CD4-positive, alpha-beta T cell treated with Interleukin-6 at 100 ng/mL for 8 hours (primary cell): ENCODE measurements around the gene RIPK3.

Experiments used
- DNase-seq: peaks from one replicate; pipeline ENCODE4 v3.0.0-alpha.2; 2020; ENCODE audit warnings: mixed read lengths, low spot score

Gene RIPK3

DNA sequence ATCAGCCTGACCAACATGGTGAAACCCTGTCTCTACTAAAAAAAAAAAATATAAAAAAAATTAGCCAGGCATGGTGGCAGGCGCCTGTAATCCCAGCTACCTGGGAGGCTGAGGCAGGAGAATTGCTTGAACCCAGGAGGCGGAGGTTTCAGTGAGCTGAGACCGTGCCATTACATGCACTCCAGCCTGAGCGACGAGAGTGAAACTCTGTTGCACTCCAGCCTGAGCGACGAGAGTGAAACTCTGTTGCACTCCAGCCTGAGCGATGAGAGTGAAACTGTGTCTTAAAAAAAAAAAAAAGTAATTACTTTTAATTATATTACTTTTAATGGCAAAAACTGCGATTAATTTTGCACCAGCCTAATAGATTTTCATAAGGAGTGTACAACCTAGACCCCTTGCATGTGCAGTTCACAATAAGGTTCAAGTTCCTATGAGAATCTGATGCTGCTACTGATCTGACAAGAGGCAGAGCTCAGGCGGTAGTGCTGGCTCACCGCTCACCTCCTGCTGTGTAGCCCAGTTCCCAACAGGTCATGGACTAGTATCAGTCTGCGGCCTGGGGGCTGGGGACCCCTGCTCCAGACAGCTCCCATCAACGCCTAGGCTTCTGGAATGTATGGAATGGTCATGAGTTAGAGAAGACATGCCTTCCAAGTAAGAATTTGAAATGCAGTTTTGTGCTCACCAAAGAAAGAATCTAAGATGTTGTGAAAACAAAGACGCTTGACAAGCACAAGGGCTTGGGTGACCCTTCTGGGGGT is 18.4 kb downstream of the RIPK3 start:
- DNase-seq, result no peak

DNA sequence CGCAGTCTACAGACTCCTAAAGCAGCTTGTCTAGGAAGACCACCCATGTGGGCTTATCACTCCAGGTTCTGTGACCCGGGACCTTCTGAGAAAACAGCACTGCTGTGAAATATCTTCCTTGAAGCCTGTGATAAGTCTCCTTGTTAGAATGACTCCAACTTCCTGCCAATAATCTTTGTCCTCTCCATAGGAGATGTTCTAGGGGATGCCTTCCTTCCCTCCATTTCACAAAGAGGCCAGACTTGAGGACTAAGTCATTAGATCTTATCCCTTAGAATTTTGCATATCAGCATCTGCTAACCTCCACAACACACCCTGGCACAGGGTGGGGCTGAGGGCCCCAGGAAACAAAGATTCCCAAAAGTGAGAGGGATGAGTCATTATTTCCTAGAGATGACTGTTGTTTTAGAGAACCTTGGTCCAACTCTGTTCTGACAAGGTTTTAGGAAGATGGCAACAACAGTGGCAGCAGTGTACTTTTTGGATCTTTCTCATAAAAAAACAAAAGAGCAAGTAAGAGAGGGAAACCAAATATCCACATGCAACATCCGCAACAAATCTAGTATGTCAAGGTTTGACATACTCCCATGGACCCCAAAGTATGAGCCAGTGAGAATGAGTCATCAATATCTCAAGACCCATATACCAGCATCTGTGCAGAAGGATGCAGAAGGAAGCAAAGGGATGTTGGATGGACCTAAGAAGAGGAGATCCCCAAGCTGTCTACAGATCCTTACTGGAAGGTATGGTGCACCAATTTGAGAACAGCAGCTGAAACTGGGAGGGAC is 22.5 kb downstream of the RIPK3 start:
- no peak for DNase-seq

DNA sequence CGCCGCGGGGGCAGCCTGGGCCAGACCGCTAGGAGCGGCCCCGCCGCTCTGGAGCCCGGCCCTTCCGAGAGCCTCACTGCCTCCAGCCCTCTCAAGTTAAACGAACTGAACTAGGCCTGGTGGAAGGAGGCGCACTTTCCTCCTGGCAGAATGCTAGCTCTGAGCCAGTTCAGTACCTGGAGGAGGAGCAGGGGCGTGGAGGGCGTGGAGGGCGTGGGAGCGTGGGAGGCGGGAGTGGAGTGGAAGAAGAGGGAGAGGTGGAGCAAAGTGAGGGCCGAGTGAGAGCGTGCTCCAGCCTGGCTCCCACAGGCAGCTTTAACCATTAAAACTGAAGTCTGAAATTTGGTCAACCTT is 23.2 kb downstream of the RIPK3 start:
- no peak for DNase-seq

DNA sequence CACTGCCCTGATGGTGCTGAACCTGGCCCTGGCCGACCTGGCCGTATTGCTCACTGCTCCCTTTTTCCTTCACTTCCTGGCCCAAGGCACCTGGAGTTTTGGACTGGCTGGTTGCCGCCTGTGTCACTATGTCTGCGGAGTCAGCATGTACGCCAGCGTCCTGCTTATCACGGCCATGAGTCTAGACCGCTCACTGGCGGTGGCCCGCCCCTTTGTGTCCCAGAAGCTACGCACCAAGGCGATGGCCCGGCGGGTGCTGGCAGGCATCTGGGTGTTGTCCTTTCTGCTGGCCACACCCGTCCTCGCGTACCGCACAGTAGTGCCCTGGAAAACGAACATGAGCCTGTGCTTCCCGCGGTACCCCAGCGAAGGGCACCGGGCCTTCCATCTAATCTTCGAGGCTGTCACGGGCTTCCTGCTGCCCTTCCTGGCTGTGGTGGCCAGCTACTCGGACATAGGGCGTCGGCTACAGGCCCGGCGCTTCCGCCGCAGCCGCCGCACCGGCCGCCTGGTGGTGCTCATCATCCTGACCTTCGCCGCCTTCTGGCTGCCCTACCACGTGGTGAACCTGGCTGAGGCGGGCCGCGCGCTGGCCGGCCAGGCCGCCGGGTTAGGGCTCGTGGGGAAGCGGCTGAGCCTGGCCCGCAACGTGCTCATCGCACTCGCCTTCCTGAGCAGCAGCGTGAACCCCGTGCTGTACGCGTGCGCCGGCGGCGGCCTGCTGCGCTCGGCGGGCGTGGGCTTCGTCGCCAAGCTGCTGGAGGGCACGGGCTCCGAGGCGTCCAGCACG is 23.8 kb downstream of the RIPK3 start:
- no peak for DNase-seq

DNA sequence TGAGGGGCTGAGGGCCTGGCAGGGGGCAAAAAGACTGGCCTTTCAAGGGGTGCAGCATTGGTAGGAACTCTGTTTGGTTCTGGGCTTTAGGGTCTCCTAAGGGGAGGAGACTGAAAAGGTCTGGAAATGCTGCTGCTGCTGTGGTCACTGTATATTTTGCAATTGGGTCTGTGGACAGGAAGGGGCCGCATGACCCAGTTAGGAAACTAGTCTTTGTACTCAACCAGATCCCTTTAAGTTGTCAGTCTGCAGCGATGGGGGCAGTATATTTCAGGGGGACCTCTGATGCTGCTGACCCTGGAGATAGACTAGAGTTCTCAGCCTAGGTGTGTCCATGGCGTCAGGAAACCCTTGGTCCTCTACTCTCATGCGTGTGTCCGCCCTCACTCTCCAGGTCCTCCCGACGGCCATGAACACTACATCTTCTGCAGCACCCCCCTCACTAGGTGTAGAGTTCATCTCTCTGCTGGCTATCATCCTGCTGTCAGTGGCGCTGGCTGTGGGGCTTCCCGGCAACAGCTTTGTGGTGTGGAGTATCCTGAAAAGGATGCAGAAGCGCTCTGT is 24.5 kb downstream of the RIPK3 start:
- DNase-seq, result no peak

DNA sequence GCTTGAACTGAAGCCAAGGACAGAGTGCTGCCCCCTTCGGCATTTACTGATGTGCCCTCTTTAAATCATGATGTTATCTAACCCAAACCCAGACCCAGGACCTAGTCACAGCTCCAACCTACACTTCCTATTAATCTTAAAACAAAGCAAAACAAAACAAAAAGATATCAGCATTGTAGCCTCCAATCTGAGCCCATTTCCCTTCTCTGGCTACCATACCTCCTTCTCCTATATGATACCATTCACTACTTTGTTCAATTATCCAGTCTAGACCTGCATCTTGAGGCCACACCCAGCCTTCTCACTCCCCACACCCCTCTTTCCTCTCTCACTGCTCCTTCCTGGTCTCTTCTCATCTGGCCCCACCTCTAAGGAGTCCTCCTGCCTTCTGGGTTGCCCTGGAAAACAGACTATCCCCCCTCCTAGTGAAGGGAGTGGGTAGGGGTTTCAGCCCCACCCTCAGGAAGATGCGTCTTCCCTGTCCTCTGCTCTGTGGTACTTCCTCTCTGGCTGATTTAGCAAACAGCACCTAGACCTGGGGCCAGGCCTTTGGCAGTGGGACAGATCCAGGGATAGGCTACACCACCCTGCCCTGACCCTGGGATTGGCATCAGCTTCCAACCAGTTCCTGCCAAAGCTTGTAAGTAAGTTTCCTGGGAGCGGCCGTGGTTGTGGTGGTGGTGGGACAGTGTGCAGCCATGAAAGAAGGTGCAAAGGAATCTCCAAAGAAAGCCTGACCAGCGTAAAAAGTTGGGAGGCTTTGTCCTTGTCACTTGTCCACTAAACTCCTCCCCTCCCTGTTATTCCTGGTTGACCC is 25.2 kb downstream of the RIPK3 start:
- DNase-seq, result no peak

DNA sequence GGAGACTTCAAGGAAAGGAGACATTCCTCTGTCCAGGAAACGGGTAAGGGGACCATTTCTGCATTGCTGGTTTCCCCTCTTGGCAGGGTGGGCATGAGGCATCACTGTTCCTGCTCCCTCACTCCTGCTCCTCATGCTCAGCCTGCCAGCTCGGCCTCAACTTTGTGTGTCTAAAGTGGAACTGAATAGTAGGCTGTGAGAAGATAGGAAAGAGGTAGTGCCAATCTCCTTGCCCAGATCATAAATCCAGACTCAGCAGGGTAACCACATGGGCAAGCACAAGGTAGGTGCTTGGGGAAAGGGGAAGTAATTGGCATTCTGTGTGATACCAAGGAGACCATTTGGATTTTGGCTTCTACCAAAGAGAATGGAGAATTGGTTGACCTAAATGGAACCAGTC is 25.9 kb downstream of the RIPK3 start:
- no peak for DNase-seq

DNA sequence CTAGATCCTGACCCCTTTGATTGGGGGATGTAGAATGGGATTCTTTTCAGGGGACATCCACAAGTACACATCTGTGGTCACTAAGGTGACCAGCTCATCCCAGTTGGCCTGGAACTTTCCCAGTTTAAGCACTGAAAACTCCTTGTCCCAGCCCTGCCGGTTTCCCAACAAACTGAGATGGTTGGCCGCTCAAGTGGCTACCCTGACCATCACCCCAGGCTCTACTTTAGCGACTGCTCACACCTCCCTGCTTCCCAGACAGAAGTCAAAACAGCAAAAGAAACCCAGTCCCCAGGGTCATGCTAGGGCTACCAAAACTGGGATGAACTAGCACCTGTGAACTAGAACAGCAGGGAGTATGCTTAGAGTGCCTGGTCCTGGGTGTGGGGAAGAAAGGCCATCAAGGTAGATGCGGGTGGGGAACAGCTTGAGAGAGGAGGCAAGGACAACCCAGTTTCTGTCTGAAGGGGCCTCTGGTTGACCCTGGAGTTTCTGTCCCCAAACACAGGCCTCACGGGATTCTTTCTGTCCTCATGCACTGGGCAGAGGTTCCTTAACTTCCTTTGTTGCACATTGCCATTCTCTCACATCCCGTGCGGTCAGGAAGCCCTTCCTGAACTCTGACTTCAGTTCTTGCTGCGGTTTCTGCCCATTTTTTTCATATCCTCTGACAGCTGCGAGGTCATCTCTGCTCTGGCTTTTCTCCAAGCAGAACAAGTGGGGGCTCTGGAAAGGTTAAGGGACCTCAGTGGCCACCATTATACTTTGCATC is 26.9 kb downstream of the RIPK3 start:
- DNase-seq, result peak; percentile 56

DNA sequence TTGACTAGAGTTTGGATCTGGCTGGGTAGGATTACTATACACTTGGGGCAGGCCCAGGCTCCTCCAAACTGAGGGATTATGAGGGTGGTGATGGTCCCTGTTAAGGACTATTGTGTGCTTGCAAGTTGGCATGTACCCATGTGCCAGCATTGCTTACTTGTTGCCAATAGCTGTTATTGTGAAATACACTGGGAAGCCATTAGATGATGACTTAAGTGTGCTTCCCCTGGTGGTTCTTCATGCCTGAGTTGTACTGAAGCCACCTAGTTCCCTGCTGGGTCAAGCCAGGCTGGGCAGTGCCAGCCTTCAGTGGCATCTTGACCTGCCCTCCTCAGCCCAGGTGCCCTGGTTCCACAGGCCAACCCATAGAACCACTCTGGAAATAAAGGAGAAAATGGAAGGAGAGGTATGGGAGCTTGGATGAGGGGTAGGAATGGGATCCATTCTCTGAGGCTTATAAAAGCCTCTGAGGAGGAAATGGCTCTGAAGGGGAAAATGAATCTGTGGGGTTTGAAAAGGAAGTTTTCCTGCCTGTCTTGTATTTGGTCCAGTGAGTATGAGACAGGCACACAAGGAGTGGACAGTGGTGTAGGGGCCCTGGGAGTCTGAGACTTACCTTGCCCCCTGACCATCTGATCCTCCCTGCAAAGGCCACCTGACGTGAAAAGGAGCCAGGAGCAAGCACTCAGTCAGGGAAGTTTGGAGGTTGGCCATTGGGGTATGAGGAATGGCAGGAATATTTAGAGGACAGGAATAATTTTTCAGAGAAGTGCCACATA is 27.8 kb downstream of the RIPK3 start:
- no peak for DNase-seq

DNA sequence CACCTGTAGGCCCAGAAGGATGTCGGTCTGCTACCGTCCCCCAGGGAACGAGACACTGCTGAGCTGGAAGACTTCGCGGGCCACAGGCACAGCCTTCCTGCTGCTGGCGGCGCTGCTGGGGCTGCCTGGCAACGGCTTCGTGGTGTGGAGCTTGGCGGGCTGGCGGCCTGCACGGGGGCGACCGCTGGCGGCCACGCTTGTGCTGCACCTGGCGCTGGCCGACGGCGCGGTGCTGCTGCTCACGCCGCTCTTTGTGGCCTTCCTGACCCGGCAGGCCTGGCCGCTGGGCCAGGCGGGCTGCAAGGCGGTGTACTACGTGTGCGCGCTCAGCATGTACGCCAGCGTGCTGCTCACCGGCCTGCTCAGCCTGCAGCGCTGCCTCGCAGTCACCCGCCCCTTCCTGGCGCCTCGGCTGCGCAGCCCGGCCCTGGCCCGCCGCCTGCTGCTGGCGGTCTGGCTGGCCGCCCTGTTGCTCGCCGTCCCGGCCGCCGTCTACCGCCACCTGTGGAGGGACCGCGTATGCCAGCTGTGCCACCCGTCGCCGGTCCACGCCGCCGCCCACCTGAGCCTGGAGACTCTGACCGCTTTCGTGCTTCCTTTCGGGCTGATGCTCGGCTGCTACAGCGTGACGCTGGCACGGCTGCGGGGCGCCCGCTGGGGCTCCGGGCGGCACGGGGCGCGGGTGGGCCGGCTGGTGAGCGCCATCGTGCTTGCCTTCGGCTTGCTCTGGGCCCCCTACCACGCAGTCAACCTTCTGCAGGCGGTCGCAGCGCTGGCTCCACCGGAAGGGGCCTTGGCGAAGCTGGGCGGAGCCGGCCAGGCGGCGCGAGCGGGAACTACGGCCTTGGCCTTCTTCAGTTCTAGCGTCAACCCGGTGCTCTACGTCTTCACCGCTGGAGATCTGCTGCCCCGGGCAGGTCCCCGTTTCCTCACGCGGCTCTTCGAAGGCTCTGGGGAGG is 28.9 kb downstream of the RIPK3 start, which contains the start of gene LTB4R:
Gene LTB4R (plus strand): TSS at position 857 of the 959 bp plus-strand sequence. CDS start 4,150 bp downstream, outside the sequence.
- peak; percentile 62 for DNase-seq

DNA sequence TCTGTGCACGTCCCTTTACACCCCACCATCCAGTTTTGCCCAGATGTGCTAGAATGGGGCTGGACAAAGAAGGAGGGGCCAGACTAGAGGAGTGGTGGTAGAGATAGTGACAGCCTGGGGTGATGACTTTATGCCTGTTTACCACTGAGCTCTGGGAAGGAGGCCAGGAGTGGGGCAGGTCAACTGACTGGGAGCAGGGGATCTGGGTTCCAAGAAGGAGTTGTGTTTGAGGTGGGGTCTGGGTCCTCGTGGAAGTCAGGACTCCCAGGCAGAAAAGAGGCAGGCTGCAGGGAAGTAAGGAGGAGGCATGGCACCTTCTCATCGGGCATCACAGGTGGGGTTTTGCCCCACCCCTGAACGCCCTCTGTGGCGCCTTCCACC is 29.5 kb downstream of the RIPK3 start:
- DNase-seq, result no peak

DNA sequence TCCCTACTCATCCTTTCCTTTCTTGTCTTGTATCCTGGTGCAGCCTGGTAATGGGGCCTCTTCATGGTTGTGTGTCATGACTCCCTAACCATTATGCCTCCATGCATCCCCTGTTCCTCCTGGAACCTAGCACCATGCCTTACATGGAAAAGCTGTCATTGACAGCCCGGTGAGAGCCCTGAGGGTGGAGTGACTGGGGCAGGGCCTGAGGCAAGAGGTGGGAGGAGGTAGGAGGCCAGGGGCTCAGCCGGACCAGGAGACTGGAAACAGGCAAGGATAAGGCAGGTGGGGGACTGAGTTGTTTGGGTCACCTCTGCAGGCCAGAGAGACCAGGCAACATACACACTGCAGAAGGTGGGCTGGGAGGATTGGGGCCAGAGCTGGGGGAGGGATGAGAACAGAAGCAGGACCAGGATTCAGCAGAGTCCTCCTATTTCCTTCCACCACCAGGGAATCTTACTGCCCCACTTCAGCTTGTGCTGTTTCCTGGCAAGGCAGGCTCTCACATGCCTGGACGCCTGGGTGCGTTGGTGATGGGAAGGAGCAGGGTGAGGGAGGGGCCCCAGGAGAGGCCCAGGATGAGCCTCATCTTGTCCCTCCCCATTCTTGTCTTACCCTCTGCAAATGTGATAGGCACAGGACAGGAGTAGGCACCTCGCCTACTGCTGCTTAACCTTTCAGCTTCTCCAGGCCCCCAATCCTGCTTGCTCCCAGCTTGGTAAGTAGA is 30.1 kb downstream of the RIPK3 start, which contains the start of gene LTB4R2:
Gene LTB4R2 (plus strand): TSS at position 603 of the 727 bp plus-strand sequence. CDS start 525 bp downstream, outside the sequence.
- no peak for DNase-seq

DNA sequence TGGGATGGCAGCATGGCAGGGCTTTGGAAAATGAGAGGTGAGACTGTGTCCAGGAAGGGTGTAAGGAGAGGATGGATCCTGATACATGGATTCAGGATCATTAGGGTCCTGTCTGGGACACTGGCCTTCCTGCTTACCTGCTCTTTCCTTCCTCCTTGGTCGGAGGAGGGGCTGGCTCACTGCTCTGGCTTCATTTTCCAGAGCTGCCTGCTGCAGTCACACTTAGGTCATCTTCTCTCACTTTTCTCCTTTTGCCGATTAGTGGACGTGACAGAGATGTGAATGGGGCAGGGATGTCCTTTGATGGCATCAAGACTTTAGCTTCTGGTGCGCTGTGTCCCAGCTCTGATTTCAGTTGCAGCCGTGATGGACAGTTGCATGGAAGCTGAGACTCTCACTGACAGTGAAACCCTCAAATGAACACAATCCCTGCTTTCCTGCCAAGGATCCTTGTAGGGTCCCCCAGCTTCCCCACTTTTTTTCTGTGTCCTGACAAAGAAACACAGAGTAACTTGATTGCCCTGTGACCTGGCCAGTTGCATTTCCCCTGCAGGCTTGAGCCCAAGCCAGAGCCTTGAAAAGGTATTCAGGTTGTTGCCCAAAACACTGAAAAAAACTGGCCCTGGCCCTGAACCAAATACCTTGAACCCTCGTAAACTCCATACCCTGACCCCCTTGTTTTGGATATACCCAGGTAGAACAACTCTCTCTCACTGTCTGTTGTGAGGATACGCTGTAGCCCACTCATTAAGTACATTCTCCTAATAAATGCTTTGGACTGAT is 31.3 kb downstream of the RIPK3 start:
- DNase-seq, result no peak

DNA sequence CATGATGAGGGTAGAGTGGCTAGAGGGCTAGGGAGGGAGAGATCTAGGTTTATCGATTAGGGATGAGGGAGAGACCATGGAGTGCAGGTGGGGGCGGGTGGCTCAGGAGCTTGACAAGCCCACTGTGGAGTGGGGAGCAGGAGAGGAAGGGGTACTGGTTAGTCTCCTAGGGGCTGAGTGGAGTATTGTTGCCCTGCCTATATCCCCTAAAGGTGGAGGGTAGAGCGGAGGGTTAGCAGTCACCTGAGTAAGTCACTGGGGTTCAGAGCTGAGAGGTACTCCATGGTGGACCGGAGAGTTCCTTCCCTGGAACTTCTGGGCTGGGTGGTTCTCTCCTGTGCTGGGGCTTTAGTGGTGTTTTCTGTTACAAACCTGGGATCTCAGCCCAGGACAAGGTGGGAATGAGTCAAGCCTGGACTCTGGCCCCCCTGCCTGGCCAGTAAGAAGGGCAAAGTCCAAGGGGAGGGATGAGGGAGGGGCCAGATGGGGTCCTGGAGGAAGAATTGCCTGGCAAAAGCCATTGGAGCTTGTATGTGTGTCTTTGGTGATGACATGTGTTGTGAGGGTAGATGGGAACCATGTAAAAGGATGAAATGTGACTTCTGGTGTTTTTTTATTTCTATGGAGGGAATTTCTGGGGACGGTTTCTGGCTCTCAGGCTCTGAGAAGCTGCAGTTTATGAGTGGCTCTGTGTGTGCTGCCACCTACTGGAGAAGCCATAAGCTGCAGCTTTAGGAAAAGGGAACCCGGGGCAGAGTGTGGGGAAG is 32.0 kb downstream of the RIPK3 start, which contains the start of gene CIDEB:
Gene CIDEB (minus strand): TSS at position 403 of the 767 bp plus-strand sequence. CDS start 119 bp downstream, at position 284.
- DNase-seq, result peak; percentile 53

DNA sequence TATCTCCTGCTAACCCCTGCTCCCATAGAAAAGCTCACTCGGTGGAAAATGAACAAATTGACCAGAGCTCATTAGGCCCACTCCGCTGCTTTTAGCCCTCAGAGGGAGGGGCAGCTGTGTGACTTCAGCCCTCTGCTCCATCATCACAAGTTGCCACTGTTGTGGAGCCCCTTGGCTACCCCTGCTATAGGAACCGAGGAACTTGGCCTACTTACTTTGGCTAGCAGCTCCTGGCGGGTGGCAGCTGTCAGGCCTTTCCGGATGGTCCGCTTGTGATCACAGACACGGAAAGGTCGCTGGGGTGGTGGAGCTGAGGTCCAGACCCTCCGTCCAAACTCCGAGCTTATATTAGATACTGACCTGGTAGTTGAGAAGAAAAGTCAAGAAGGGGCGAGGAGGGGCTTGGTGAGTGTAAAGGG is 32.6 kb downstream of the RIPK3 start:
- DNase-seq, result no peak

DNA sequence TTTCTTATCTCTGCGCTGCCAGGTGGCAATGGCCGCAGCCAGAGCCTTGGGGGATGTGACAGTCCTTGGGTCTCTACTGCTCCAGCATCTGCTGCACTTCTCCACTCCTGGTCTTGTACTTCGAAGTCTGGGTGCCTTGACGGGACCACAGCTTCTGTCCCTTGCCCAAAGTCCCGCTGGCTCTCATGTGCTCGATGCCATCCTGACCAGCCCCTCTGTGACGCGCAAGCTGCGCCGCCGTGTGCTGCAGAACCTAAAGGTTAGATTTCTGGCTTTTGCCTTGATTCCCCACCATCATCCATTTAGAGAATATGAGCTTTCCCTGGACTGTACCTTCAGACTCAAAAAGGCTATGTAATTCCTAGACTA is 35.8 kb downstream of the RIPK3 start:
- no peak for DNase-seq
